ENCODE measurements around the gene SLC46A2.

- no peak for TF ChIP-seq CTCF (IDR thresholded peaks at IDR 0.05)
- no peak for TF ChIP-seq POLR2A (IDR thresholded peaks at IDR 0.05)
These were observed 27.5 kb downstream of the SLC46A2 start for GRCh38 chr9:112863214-112863613.

Measured in Peyer's patch (tissue), 4 donors.